NB4 (cell line): ENCODE measurements around the gene CCDC15.

ENCODE experiments used
- TF ChIP-seq, protein P1 (sequence below): IDR thresholded peaks from one replicate; pipeline ENCODE4 v1.5.1; 2012; ENCODE audit warnings: low read depth, low read length
- TF ChIP-seq, protein P2 (sequence below): IDR thresholded peaks from 2 replicates; pipeline ENCODE4 v1.6.1; 2011; ENCODE audit warnings: low read depth, low read length

GRCh38 chr11:125069796-125070195, 115.8 kb downstream of the CCDC15 start:
- TF ChIP-seq, protein P1, sequence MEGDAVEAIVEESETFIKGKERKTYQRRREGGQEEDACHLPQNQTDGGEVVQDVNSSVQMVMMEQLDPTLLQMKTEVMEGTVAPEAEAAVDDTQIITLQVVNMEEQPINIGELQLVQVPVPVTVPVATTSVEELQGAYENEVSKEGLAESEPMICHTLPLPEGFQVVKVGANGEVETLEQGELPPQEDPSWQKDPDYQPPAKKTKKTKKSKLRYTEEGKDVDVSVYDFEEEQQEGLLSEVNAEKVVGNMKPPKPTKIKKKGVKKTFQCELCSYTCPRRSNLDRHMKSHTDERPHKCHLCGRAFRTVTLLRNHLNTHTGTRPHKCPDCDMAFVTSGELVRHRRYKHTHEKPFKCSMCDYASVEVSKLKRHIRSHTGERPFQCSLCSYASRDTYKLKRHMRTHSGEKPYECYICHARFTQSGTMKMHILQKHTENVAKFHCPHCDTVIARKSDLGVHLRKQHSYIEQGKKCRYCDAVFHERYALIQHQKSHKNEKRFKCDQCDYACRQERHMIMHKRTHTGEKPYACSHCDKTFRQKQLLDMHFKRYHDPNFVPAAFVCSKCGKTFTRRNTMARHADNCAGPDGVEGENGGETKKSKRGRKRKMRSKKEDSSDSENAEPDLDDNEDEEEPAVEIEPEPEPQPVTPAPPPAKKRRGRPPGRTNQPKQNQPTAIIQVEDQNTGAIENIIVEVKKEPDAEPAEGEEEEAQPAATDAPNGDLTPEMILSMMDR, result no peak
- TF ChIP-seq, protein P2, sequence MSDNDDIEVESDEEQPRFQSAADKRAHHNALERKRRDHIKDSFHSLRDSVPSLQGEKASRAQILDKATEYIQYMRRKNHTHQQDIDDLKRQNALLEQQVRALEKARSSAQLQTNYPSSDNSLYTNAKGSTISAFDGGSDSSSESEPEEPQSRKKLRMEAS, result no peak
